Limb (tissue), 2 donors: ENCODE results near the gene GALP.
"Not testable (repeated sequence)": the region's sequence is repeated elsewhere in the genome, so short reads cannot be mapped to it uniquely, and the experiment has no call there.

Experiments used
- DNase-seq, 2 donors: peaks; one replicate each; pipeline ENCODE4 v3.0.0-alpha.2; 2016; ENCODE audit errors: extremely low spot score in 2 of 2

Gene GALP

DNA sequence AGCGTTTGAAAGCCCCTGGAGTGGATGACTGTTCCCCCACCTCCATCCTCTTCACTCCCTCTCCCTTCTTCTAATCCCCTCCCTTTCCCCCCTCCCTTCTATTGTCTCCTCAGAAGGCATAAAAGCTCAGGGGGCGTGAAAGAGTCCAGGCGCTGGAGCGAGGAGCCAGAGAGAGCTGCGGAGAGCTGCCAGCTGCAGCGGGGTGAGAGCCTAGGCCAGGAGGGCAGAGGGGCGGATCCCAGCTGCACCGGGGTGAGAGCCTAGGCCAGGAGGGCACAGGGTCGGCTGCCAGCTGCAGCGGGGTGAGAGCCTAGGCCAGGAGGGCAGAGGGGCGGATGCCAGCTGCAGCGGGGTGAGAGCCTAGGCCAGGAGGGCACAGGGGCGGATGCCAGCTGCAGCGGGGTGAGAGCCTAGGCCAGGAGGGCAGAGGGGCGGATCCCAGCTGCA is at the start of gene GALP:
TSS of gene GALP (plus strand) at position 148 of the 447 bp plus-strand sequence. CDS start 1,101 bp downstream, outside the sequence.
- not testable (repeated sequence) for DNase-seq

GRCh38 chr19:56126983-56127780 is 48.6 kb upstream of the GALP start:
- no peak for DNase-seq

DNA sequence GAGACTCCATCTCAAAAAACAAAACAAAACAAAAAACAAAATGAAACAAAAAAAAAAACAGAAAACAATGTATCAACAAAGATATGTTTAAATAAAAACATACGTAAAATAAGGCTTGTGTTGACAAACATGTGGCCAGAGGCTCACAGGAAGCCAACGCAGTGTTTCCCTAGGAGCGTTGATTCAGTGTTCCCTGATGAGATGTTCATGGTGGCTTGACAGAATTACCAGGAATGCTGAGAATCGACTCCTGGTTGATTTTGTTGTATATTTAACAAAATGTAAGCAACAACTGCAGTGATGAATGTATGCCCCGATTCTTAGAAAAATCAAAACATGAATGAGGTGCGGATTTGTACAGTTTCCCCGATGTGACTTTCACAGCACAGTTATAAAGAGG is 45.8 kb upstream of the GALP start:
- no peak for DNase-seq

DNA sequence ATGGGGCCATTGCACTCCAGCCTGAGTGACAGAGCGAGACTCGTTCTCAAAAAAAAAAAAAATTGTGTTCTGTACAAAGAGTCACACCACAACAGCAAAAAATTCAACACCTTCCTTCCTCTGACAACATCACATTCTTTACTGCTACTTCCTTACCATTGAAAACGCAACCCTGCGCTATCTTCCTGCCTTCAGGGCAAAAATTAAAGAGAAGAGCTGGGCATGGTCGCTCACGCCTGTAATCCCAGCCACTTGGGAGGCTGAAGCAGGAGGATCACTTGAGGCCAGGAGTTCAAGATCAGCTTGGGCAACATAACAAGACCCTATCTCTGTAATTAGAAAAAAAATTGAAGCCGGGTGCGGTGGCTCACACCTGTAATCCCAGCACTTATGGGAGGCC is 44.2 kb upstream of the GALP start:
- no peak for DNase-seq

- no peak for DNase-seq
Observed at GRCh38 chr19:56132316-56132822, 43.4 kb upstream of the GALP start.

GRCh38 chr19:56133858-56134653 is 41.8 kb upstream of the GALP start:
- no peak for DNase-seq

DNA sequence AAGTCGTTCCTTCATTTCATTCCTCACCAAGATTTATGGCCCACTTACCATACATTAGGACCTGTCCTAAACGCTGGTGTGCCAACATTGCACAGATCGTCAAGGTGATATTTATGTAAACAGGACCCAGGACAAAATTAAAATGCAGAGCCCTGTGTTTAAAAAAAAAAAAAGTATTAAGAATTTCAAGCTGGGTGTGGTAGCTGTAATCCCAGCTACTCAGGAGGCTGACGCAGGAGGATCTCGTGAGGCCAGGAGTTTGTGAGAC is 41.2 kb upstream of the GALP start:
- DNase-seq = no peak

DNA sequence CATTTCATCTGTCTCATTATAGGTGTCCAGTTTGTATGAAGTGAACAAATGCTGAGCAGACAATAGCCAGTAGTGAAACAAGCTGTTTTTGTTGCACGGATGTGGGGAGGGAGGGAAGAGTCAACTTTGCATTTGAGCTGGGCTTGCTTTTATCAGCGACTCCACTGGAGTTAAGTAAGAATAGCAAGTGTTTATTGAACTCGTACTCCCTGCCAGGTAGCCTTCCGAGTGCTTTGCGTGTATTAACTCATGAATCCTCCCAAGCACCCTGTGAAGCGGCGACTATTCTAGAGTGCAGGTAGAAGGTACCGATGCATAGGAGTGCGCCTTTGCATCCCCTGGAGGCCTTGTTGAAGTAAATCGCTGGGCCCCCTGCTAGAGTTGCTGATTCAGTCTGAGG is 39.4 kb upstream of the GALP start:
- DNase-seq = no peak

DNA sequence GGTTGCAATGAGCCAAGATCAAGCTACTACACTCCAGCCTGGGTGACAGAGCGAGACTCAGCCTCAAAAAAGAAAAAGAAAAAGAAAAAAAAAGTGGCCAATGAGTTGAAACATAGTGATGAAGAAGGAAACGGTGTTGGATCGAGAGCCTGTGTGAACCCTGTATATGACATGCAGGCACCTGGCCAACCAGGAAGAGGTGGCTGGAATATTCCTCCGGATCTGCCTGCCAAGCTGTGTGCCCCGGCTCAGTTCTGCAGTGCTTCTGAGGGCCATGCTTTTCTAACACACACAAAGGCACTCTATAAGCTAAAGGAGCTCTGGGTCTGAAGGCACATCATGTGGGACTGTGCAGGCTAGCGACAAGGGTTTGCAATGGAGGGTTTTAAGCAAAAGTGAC is 38.4 kb upstream of the GALP start:
- DNase-seq = no peak

- DNase-seq = no peak
Observed at GRCh38 chr19:56138069-56138468, 37.7 kb upstream of the GALP start.

DNA sequence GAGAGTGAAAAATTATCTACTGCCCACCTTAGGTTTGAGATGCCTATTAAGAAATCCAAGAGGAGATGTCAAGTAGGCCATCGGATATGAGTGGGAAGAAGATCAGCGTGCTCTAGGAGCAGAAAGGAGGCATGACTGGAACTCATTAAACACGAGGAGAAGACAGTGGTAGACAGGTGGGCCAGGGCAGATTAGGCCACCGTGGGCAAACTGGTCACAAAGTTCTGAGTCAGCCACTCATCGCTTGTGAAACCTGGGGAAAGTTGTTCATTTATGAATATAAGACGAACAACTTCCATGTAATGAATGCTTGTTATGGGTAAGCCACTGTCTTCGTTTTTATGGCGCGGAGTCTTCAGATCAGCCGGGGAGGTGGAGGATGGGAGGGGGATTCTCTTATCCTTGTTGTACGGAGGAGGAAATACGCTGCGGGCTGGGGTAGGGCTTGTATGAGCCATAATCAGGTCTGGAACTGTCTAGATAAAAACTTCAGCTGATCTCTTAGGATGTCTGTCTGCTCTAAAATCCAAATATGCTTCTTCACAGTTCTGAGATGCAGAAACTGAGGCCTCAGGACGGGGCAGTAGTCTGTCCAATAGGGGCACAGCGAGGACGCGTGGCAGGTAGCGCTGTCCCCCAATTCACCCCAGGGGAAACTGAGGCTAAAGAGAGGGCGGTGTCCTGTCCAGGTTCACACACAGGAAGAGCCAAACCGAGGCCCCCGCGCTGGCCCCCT is 35.8 kb upstream of the GALP start:
- DNase-seq = no peak

- DNase-seq = peak; percentile 99 to 100
Observed at GRCh38 chr19:56140583-56141416, 35.0 kb upstream of the GALP start, which contains the start of gene ZNF444. Gene ZNF444 (plus strand): TSS chr19:56141287. CDS start chr19:56146912, 5,625 bp downstream.

DNA sequence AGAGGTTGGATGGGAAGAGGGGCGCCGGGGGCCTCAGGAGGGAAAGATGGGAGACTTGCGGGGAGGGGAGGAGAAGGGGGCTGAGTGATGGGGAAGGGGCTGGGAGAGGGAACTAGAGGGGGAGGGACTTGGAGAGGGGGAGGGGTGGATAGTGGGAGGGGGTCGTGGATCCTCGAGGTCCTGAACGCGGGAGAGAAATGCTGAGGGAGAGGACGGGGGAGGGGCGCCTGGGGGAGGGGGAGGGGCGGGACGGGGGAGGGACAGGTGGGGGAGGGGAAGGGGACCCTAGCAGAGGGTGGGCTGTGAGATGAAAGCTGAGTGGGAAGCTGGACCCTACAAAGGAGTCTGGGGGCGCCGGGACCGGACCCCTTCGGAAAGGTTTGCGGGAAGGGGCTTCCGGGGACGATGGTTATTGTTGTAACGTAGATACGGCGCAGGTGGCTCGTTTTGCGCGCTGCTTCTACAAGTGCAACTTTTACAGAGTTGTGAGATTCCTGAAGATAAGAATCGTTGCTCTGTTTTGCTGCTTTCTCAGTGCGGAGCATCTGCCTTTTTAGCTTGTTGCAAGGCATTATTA is 34.3 kb upstream of the GALP start:
- no peak for DNase-seq

GRCh38 chr19:56142087-56142787 is 33.6 kb upstream of the GALP start:
- no peak for DNase-seq

DNA sequence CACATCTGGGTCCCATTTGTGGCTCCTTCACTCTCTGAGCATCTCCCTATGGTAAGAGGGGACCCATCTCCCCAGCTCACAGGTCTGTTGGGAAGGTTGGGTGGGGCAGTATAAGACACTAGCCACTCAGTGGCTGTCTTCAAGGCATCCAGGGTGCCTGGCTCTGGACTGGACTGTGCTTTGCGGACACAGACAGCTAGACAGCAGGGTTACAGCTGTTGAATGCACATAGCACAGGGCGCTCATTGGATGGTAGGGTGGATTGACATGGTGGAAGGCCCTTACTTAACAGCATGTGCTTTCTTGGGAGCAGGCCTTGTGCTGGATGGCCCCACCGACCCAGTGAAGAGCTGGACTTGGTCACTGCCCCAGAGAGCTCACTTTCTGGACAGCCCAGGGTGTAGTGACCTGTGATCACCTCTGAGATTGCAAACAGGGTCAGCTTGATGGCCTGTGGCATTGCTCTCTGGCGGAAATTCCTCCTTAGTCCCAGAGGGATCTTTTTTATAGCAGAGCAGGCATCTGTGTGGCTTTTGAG is 32.8 kb upstream of the GALP start:
- DNase-seq = no peak

DNA sequence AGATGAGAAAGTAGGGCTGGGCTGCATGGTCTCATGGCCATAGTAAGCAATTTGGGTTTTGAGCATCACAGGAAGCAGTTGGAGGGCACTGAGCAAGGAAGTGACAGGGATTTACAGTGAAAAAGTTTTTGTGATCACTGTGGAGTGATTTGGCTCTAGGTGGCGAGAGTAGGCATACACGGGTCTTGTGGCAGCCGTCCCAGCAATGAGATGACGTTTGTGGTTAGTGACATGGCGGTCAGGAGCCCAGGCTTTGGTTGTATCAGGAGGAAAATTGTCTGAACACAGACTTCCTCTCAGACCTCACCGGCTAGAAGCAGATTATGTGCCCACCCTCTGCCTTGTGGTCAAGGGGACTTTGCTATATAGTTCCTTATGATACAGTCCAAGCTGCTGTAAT is 31.4 kb upstream of the GALP start:
- no peak for DNase-seq

DNA sequence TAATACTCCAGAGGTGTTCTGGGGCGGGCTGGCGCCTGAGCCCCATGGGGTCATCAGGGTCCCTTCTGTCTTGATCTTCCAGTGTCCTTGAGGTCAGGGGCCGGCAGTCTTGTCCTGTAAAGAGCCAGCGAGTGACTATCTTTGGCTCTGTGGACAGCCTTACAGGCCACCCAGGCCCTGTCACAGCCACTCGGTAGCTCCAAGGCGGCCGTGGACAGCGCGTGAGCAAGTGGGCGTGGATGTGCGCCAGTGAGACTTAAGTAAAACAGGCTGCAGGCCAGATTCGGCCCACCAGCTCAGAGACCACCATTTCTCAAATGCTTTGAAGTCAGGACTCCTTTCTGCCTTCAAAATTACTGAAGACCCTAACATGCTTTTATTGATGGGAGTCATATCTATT is 31.0 kb upstream of the GALP start:
- DNase-seq = no peak

DNA sequence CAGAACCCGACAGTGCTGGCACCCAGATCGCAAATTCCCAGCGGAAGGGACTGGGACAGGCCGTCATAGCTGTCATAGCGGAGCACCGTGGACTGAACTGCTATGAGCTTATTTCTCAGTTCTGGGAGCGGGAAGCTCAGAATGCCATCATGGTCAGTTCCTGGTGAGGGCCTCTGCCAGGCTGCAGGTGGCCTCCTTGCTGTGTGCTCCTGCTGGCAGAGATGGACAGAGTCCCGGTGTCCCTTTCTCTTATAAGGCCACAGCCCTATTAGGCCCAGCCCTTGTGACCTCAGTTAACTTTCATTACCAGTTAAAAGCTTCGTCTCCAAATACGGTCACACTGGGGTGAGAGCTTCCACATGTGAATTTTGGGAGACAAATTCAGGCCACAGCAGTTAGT is 30.1 kb upstream of the GALP start:
- no peak for DNase-seq

GRCh38 chr19:56146904-56147303 is 28.9 kb upstream of the GALP start:
- DNase-seq = no peak

DNA sequence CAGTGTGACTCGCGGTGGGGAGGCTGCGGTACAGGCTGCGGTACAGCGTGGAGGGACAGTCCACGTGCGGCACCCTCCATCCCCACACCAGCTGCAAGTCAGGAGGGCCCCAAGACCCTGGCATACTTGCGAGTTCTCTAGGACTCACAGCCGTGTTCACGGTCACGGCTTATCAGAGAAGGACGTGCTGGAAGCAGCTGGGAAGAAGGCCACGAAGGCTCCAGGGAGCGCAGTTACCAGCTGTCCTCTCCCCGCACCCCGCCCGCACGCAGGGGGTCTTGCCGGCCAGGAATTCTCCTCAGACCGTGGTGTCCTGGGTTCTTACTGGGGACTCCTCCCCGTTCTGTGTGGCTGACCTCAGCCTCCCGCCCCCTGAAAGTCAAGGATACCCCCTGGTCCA is 28.5 kb upstream of the GALP start:
- no peak for DNase-seq
